ENCODE data around the gene PTPN1. TPM values are rescaled to one million over a fixed set of nuclear protein-coding genes. Genes with fewer than 3 reads are reported as not detected.

The PTPN1 gene
- total and polyA plus RNA-seq, 2 donors (not counting 3 experiments of a cell fraction or from before 2014, with no cell fraction given): 41.1 to 64.3 TPM

- no TSS peak for BruUV-seq (replicated peaks)
- no peak overlapping the region for H3K4me2 ChIP-seq (ENCODE audit: insufficient read depth, low read length)
- no peak overlapping the region for H3K27ac ChIP-seq (ENCODE audit: insufficient read depth, low read depth, low read length)
- DNase-seq (ENCODE audit: low read depth, low spot score): no peak
- H4K20me1 ChIP-seq (replicated peaks; ENCODE audit: control insufficient read depth, extremely low read depth, insufficient read depth, low read length): no peaks in the 10 kb centered on the region
- no peaks in the 10 kb centered on the region for H3K9me3 ChIP-seq (replicated peaks; ENCODE audit: control insufficient read depth, insufficient read depth, low read length)
- no peaks in the 10 kb centered on the region for H3K27me3 ChIP-seq (ENCODE audit: control insufficient read depth in 2 of 2, insufficient read depth in 2 of 2, low read length in 2 of 2)
- no peaks in the 10 kb centered on the region for H3K9me1 ChIP-seq (replicated peaks; ENCODE audit: control insufficient read depth, extremely low read depth, insufficient read depth, low read length)
- intact Hi-C loops (cut with micrococcal nuclease): no loop called here
- no peak for FAIRE-seq
- H3K79me2 ChIP-seq (ENCODE audit: control insufficient read depth, insufficient read depth, low read length): no peaks in the 10 kb centered on the region
- no peak overlapping the region for H3K9ac ChIP-seq (replicated peaks; ENCODE audit: extremely low read depth, insufficient read depth, low read length)
- ChIA-PET POLR2A (no interaction called here), CTCF (interaction anchor here (1.1 kb wide), 1 partner anchor 11 kb away, joined by 3 read pairs; no protein-coding TSS in a partner anchor)
- no peaks in the 10 kb centered on the region for H3K36me3 ChIP-seq (ENCODE audit: control insufficient read depth in 2 of 2, extremely low read depth in 1 of 2, insufficient read depth in 2 of 2, low read length in 2 of 2)
- H2AFZ ChIP-seq (ENCODE audit: low read depth, low read length): no peak overlapping the region
- dilution Hi-C loops (cut with MboI; ENCODE audit: extremely low pct_ligation_motif_present, low sequenced_read_pairs): no loop called here
- H3K4me3 ChIP-seq (replicated peaks in 1 of 3; ENCODE audit: insufficient read depth in 1 of 3, low read depth in 1 of 3, low read length in 3 of 3): no peak overlapping the region
- TF ChIP-seq FOS (IDR thresholded peaks at IDR 0.05; ENCODE audit: borderline replicate concordance, insufficient read depth, low read length) (no peak), POLR2AphosphoS5 (IDR thresholded peaks at IDR 0.05; ENCODE audit: insufficient read depth, low read depth, low read length) (no peak), JUN (IDR thresholded peaks at IDR 0.05; ENCODE audit: borderline replicate concordance, insufficient read depth, insufficient read length, low read depth) (no peak), EZH2 (IDR thresholded peaks at IDR 0.05; ENCODE audit: borderline replicate concordance, low read depth, low read length, severe bottlenecking) (no peak), CTCF (IDR thresholded peaks at IDR 0.05; ENCODE audit: extremely low read depth in 1 of 2, insufficient read depth in 1 of 2, low read depth in 1 of 2, low read length in 2 of 2) (no peak), MYC (IDR thresholded peaks at IDR 0.05; ENCODE audit: low read depth, low read length) (no peak), GATA2 (IDR thresholded peaks at IDR 0.05; ENCODE audit: insufficient read depth, insufficient read length, low read depth, low read length) (no peak), POLR2A (IDR thresholded peaks at IDR 0.05; ENCODE audit: low read depth, low read length) (no peak)
- TF ChIP-seq, protein P1, sequence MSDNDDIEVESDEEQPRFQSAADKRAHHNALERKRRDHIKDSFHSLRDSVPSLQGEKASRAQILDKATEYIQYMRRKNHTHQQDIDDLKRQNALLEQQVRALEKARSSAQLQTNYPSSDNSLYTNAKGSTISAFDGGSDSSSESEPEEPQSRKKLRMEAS (IDR thresholded peaks at IDR 0.05; ENCODE audit: insufficient read depth, insufficient read length): no peak
- peaks cover 35% of the 10 kb centered on the region for H3K4me1 ChIP-seq (ENCODE audit: control insufficient read depth, extremely low read depth, insufficient read depth, low read length)
Observed at GRCh38 chr20:50494428-50494827, 15.8 kb upstream of the PTPN1 start.

Data from endothelial cell of umbilical vein (primary cell).